AG09319 (cell line): ENCODE measurements around the gene OTOS.

Source experiments
- DNase-seq: peaks from one replicate; pipeline ENCODE4 v3.0.0-alpha.2; 2010; ENCODE audit warnings: low read depth; ENCODE audit errors: extremely low read depth
- TF ChIP-seq, protein P1 (sequence below): IDR thresholded peaks from 2 replicates; pipeline ENCODE4 v1.5.1; 2011; ENCODE audit warnings: low read depth, mild to moderate bottlenecking, inconsistent platforms, low read length, moderate library complexity

Gene OTOS

GRCh38 chr2:240156435-240157146 lies 16.1 kb upstream of the OTOS start:
- TF ChIP-seq, protein P1, sequence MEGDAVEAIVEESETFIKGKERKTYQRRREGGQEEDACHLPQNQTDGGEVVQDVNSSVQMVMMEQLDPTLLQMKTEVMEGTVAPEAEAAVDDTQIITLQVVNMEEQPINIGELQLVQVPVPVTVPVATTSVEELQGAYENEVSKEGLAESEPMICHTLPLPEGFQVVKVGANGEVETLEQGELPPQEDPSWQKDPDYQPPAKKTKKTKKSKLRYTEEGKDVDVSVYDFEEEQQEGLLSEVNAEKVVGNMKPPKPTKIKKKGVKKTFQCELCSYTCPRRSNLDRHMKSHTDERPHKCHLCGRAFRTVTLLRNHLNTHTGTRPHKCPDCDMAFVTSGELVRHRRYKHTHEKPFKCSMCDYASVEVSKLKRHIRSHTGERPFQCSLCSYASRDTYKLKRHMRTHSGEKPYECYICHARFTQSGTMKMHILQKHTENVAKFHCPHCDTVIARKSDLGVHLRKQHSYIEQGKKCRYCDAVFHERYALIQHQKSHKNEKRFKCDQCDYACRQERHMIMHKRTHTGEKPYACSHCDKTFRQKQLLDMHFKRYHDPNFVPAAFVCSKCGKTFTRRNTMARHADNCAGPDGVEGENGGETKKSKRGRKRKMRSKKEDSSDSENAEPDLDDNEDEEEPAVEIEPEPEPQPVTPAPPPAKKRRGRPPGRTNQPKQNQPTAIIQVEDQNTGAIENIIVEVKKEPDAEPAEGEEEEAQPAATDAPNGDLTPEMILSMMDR = no peak
- DNase-seq = no peak

DNA sequence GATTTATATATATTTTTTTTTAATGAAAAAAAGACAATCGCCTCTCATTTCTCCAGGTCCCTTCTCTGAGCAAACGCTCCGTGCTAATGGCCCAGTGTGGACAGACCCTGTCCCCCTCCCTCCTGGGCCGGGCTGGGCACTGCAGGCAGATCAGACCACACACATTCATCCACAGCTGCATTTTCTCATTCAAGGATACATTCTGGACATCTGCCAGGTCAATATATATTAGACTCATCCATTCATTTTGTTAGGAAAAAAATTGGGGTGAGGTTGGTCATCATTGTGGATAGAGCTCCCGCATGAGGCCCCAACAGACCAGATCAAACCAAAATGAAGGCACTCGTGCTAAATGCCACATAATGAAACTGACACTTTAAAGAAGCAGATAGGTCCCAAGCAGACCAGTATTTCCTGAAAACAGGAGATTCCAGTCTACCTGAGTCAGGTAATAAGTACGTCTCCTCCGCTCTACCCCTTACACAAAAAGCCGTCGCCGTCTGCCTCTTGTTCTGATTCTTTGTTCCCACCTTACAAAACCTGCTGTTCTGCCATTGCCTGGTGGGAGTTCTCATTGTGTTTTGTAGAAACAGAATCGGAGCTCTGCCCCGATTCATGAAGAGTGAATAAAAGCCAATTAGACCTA lies 15.4 kb upstream of the OTOS start:
- DNase-seq = no peak
- TF ChIP-seq, protein P1 = no peak

GRCh38 chr2:240155048-240155744 lies 14.7 kb upstream of the OTOS start:
- TF ChIP-seq, protein P1 = no peak
- no peak for DNase-seq

GRCh38 chr2:240154606-240155005 lies 14.1 kb upstream of the OTOS start:
- no peak for DNase-seq
- TF ChIP-seq, protein P1 = no peak

DNA sequence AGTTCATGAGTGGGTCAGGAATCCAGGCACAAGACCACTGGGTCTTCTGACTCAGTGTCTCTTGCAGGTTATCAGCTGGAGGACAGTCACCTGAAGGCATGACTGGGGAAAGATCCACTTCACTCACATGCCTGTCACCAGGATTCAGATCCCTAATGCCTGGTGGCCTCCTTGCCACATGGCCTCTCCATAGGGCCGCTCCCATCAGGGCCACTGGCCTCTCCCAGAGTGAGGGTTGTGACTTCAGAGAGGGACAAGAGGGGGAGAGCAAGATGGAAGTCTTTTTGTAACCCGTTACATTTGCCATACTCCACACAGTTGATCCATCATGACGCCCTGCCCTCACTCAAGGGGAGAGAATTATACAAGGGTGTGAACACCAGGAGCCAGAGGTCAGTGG lies 13.0 kb upstream of the OTOS start:
- TF ChIP-seq, protein P1 = no peak
- DNase-seq = no peak

- TF ChIP-seq, protein P1 = no peak
- no peak for DNase-seq
Measured at GRCh38 chr2:240151477-240152031, 11.1 kb upstream of the OTOS start.
